Hepatic stellate cell (primary cell): Measurements from ENCODE around the gene TGFBR3.

Experiments
- DNase-seq: peaks from one replicate; pipeline ENCODE4 v3.0.0; 2011; ENCODE audit warnings: low spot score

The TGFBR3 gene

GRCh38 chr1:91777630-91778300, 108.2 kb downstream of the TGFBR3 start:
- DNase-seq, result no peak

GRCh38 chr1:91777196-91777595, 108.8 kb downstream of the TGFBR3 start:
- no peak for DNase-seq

GRCh38 chr1:91776068-91776794, 109.7 kb downstream of the TGFBR3 start:
- no peak for DNase-seq

GRCh38 chr1:91775227-91775626, 110.7 kb downstream of the TGFBR3 start:
- DNase-seq, result no peak

GRCh38 chr1:91774520-91775203, 111.3 kb downstream of the TGFBR3 start:
- DNase-seq, result no peak

GRCh38 chr1:91771717-91772116, 114.2 kb downstream of the TGFBR3 start:
- DNase-seq, result no peak

GRCh38 chr1:91770667-91771268, 115.2 kb downstream of the TGFBR3 start:
- DNase-seq, result no peak

GRCh38 chr1:91769742-91770141, 116.2 kb downstream of the TGFBR3 start:
- DNase-seq, result no peak

GRCh38 chr1:91768786-91769725, 116.9 kb downstream of the TGFBR3 start:
- no peak for DNase-seq

- DNase-seq, result no peak
Measured at GRCh38 chr1:91768120-91768519, 117.8 kb downstream of the TGFBR3 start.

GRCh38 chr1:91766883-91767282, 119.1 kb downstream of the TGFBR3 start:
- DNase-seq, result no peak

- no peak for DNase-seq
Measured at GRCh38 chr1:91765880-91766443, 120.0 kb downstream of the TGFBR3 start.

- DNase-seq, result no peak
Measured at GRCh38 chr1:91765293-91765692, 120.7 kb downstream of the TGFBR3 start.

GRCh38 chr1:91764471-91765115, 121.4 kb downstream of the TGFBR3 start:
- DNase-seq, result no peak

- DNase-seq, result no peak
Measured at GRCh38 chr1:91763252-91763651, 122.7 kb downstream of the TGFBR3 start.

- DNase-seq, result no peak
Measured at GRCh38 chr1:91761295-91761721, 124.6 kb downstream of the TGFBR3 start.

- DNase-seq, result no peak
Measured at GRCh38 chr1:91760512-91760911, 125.4 kb downstream of the TGFBR3 start.

- no peak for DNase-seq
Measured at GRCh38 chr1:91759076-91759475, 126.9 kb downstream of the TGFBR3 start.

GRCh38 chr1:91757763-91758460, 128.0 kb downstream of the TGFBR3 start:
- DNase-seq, result no peak

- no peak for DNase-seq
Measured at GRCh38 chr1:91755702-91756287, 130.2 kb downstream of the TGFBR3 start.
